H1 (cell line): ENCODE results near the gene MYO16. TPM values are rescaled to one million over a fixed set of nuclear protein-coding genes. Genes with fewer than 3 reads are reported as not detected.

Source experiments
- CTCF ChIA-PET: fragments of 300-600 bp; sonication (Branson Sonifier 250); formaldehyde crosslinking; loops from one replicate; lab custom pipeline; 2021; ENCODE audit not compliant: partially characterized antibody; lab: Charles Lee
- POLR2A ChIA-PET: fragments of 300-600 bp; sonication (Branson Sonifier 250); formaldehyde crosslinking; loops from one replicate; lab custom pipeline; 2021; ENCODE audit warnings: inconsistent platforms; ENCODE audit not compliant: partially characterized antibody; lab: Charles Lee
- DNase-seq, 2 experiments: peaks; one replicate each; pipeline versions ENCODE4 v3.0.0 to v3.0.0-alpha.2; 2010 to 2022; ENCODE audit warnings: low spot score in 2 of 2, low read depth in 1 of 2, mixed read lengths in 1 of 2
- FAIRE-seq: peaks from 2 replicates; lab custom pipeline; 2011; peaks lifted over from hg19 to GRCh38; lab: Jason Lieb, UNC
- H2AFZ ChIP-seq: 2 replicates; pipeline ENCODE4 v1.8.1; 2012; ENCODE audit warnings: low read length, inconsistent platforms
- H2AK5ac ChIP-seq: 2 replicates; pipeline ENCODE4 v1.6.1; 2013; ENCODE audit warnings: low read depth, low read length
- H2BK120ac ChIP-seq: replicated peaks from 2 replicates; pipeline ENCODE3; 2013; ENCODE audit warnings: low read depth, low read length, inconsistent platforms
- H2BK12ac ChIP-seq: 2 replicates; pipeline ENCODE4 v1.6.1; 2013; ENCODE audit warnings: low read depth, low read length
- H2BK15ac ChIP-seq: 2 replicates; pipeline ENCODE4 v1.6.1; 2013; ENCODE audit warnings: low read length
- H2BK20ac ChIP-seq: 2 replicates; pipeline ENCODE4 v1.6.1; 2013; ENCODE audit warnings: low read length
- H2BK5ac ChIP-seq: 2 replicates; pipeline ENCODE4 v1.6.1; 2013; ENCODE audit warnings: low read depth, low read length
- H3K14ac ChIP-seq: 2 replicates; pipeline ENCODE4 v1.6.1; 2013; ENCODE audit warnings: inconsistent platforms; ENCODE audit not compliant: insufficient read length
- H3K18ac ChIP-seq: 2 replicates; pipeline ENCODE4 v1.6.1; 2013; ENCODE audit warnings: low read length; ENCODE audit errors: extremely low read depth
- H3K23ac ChIP-seq: 2 replicates; pipeline ENCODE4 v1.6.1; 2013; ENCODE audit warnings: inconsistent platforms; ENCODE audit not compliant: insufficient read length
- H3K23me2 ChIP-seq: 2 replicates; pipeline ENCODE4 v1.6.1; 2013; ENCODE audit warnings: low read depth, low read length
- H3K27ac ChIP-seq: 2 replicates; pipeline ENCODE4 v1.6.1; 2011; ENCODE audit warnings: low read depth, low read length, inconsistent platforms
- H3K27me3 ChIP-seq, 4 experiments: replicated peaks in 1 of 4; 1 replicate in 1 of 4; 2 replicates in 3 of 4; pipeline versions ENCODE4 v1.6.1 to v1.8.1; 2011 to 2013; ENCODE audit warnings: low read length in 3 of 4, mild to moderate bottlenecking in 3 of 4, inconsistent platforms in 2 of 4, mixed read lengths in 2 of 4, moderate library complexity in 1 of 4; ENCODE audit not compliant: control insufficient read depth in 3 of 4, insufficient read depth in 3 of 4; ENCODE audit errors: extremely low read depth in 1 of 4
- H3K36me3 ChIP-seq, 4 experiments: 2 replicates each; pipeline versions ENCODE4 v1.6.1 to v1.8.1; 2011 to 2013; ENCODE audit warnings: mild to moderate bottlenecking in 4 of 4, low read length in 3 of 4, moderate library complexity in 2 of 4, control low read depth in 1 of 4, inconsistent platforms in 1 of 4; ENCODE audit not compliant: insufficient read depth in 4 of 4, control insufficient read depth in 2 of 4
- H3K4ac ChIP-seq: replicated peaks from 2 replicates; pipeline ENCODE3; 2013; ENCODE audit warnings: low read length, low read depth, mixed read lengths, inconsistent platforms; ENCODE audit not compliant: insufficient read length
- H3K4me1 ChIP-seq, 4 experiments: replicated peaks in 1 of 4; 1 replicate in 1 of 4; 2 replicates in 3 of 4; pipeline versions ENCODE4 v1.6.1 to v1.8.1; 2011 to 2013; ENCODE audit warnings: low read length in 3 of 4, inconsistent platforms in 2 of 4, mixed read lengths in 1 of 4; ENCODE audit not compliant: insufficient read depth in 4 of 4, control insufficient read depth in 3 of 4
- H3K4me2 ChIP-seq, 2 experiments: 2 replicates each; pipeline versions ENCODE4 v1.6.1 to v1.8.1; 2011 to 2013; ENCODE audit warnings: low read depth in 2 of 2, low read length in 2 of 2, control low read depth in 1 of 2, inconsistent platforms in 1 of 2, mild to moderate bottlenecking in 1 of 2; ENCODE audit not compliant: insufficient read depth in 1 of 2
- H3K4me3 ChIP-seq, 4 experiments: fragments of 200-600, 300-600 bp in 1 of 4; sonication (generic), shearing (Covaris generic), sonication (Bioruptor Twin) in 1 of 4; 2 replicates each; pipeline versions ENCODE4 v1.5.1 to v1.8.1; 2011 to 2016; ENCODE audit warnings: low read length in 4 of 4, low read depth in 3 of 4, control low read depth in 2 of 4, inconsistent platforms in 2 of 4, mild to moderate bottlenecking in 2 of 4, mixed read lengths in 1 of 4, moderate library complexity in 1 of 4; ENCODE audit not compliant: insufficient read depth in 2 of 4; ENCODE audit errors: extremely low read depth in 1 of 4
- H3K56ac ChIP-seq: replicated peaks from 2 replicates; pipeline ENCODE3; 2013; ENCODE audit warnings: low read depth, mild to moderate bottlenecking, mixed read lengths, low read length, inconsistent platforms; ENCODE audit not compliant: insufficient read length
- H3K79me1 ChIP-seq: 2 replicates; pipeline ENCODE4 v1.6.1; 2013; ENCODE audit warnings: low read depth, low read length, control low read depth
- H3K79me2 ChIP-seq, 2 experiments: 2 replicates each; pipeline versions ENCODE4 v1.6.1 to v1.8.1; 2012 to 2013; ENCODE audit warnings: low read length in 2 of 2, mild to moderate bottlenecking in 2 of 2, inconsistent platforms in 1 of 2; ENCODE audit not compliant: insufficient read depth in 2 of 2, control insufficient read depth in 1 of 2
- H3K9ac ChIP-seq, 4 experiments: replicated peaks in 1 of 4; 1 replicate in 1 of 4; 2 replicates in 3 of 4; pipeline versions ENCODE4 v1.6.1 to v1.8.1; 2011 to 2013; ENCODE audit warnings: low read depth in 3 of 4, low read length in 3 of 4, control low read depth in 2 of 4, mild to moderate bottlenecking in 2 of 4, moderate library complexity in 2 of 4, inconsistent platforms in 1 of 4; ENCODE audit errors: extremely low read depth in 1 of 4
- H3K9me3 ChIP-seq, 2 experiments: 2 replicates each; pipeline versions ENCODE4 v1.6.1 to v1.8.1; 2012 to 2013; ENCODE audit warnings: mild to moderate bottlenecking in 2 of 2, moderate library complexity in 2 of 2, control low read depth in 1 of 2, inconsistent platforms in 1 of 2, low read depth in 1 of 2, low read length in 1 of 2, mixed read lengths in 1 of 2; ENCODE audit not compliant: insufficient read depth in 2 of 2
- H4K20me1 ChIP-seq, 2 experiments: replicated peaks in 1 of 2; 2 replicates each; pipeline versions ENCODE3 to v1.8.1; 2011 to 2013; ENCODE audit warnings: inconsistent platforms in 2 of 2, low read length in 2 of 2, mild to moderate bottlenecking in 1 of 2; ENCODE audit not compliant: insufficient read depth in 2 of 2, control insufficient read depth in 1 of 2
- H4K5ac ChIP-seq: 2 replicates; pipeline ENCODE4 v1.6.1; 2013; ENCODE audit warnings: low read length, low read depth, mixed read lengths, inconsistent platforms; ENCODE audit not compliant: insufficient read length
- H4K8ac ChIP-seq: 2 replicates; pipeline ENCODE4 v1.8.0; 2013; ENCODE audit warnings: mild to moderate bottlenecking, moderate library complexity, low read length, inconsistent platforms; ENCODE audit not compliant: insufficient read depth; ENCODE audit errors: extremely low read depth
- H4K91ac ChIP-seq: replicated peaks from 2 replicates; pipeline ENCODE3; 2013; ENCODE audit warnings: low read length, mixed read lengths, inconsistent platforms; ENCODE audit not compliant: insufficient read length
- ASH2L ChIP-seq: fragments of 200-600, 300-600 bp; sonication (generic); IDR thresholded peaks from one replicate; pipeline ENCODE4 v1.7.1; 2017; ENCODE audit warnings: low read length
- BRCA1 ChIP-seq: IDR thresholded peaks from 2 replicates; pipeline ENCODE4 v1.6.1; 2012; ENCODE audit warnings: low read depth, low read length, improper control_type of control experiment
- CBX5 ChIP-seq: fragments of 300-800, 300-1000 bp; sonication (generic); IDR thresholded peaks from 2 replicates; pipeline ENCODE4 v1.7.1; 2016; ENCODE audit warnings: antibody characterized with exemption, low read length, low read depth
- CEBPB ChIP-seq: IDR thresholded peaks from 2 replicates; pipeline ENCODE4 v1.6.1; 2012; ENCODE audit warnings: low read depth, low read length
- E2F6 ChIP-seq: IDR thresholded peaks from 2 replicates; pipeline ENCODE4 v1.6.1; 2012; ENCODE audit warnings: inconsistent platforms
- GABPA ChIP-seq: IDR thresholded peaks from 2 replicates; pipeline ENCODE4 v1.6.1; 2011; ENCODE audit warnings: mild to moderate bottlenecking, low read length, moderate library complexity, borderline replicate concordance; ENCODE audit not compliant: insufficient read depth
- RBBP5 ChIP-seq: IDR thresholded peaks from 2 replicates; pipeline ENCODE4 v1.7.1; 2012; ENCODE audit warnings: low read depth, mild to moderate bottlenecking, inconsistent platforms, low read length, moderate library complexity, borderline replicate concordance
- RNF2 ChIP-seq: fragments of 200-900, 300-1000 bp; sonication (generic); IDR thresholded peaks from 2 replicates; pipeline ENCODE4 v1.7.1; 2016; ENCODE audit warnings: borderline replicate concordance, low read depth, mild to moderate bottlenecking, antibody characterized with exemption, low read length; ENCODE audit not compliant: poor library complexity, severe bottlenecking; ENCODE audit errors: missing control alignments
- SP1 ChIP-seq: IDR thresholded peaks from 2 replicates; pipeline ENCODE4 v1.6.1; 2011; ENCODE audit warnings: low read depth, low read length
- TBP ChIP-seq: IDR thresholded peaks from 2 replicates; pipeline ENCODE4 v1.6.1; 2011; ENCODE audit warnings: low read depth, low read length, improper control_type of control experiment
- TCF12 ChIP-seq: IDR thresholded peaks from 2 replicates; pipeline ENCODE4 v1.6.1; 2011; ENCODE audit warnings: low read depth, mild to moderate bottlenecking, low read length
- TEAD4 ChIP-seq: IDR thresholded peaks from 2 replicates; pipeline ENCODE4 v1.6.1; 2012; ENCODE audit warnings: low read depth, low read length, inconsistent platforms, mixed read lengths
- ZNF274 ChIP-seq: IDR thresholded peaks from 2 replicates; pipeline ENCODE4 v1.7.0; 2012; ENCODE audit warnings: low read length, borderline replicate concordance; ENCODE audit errors: extremely low read depth
- WGBS, 2 experiments: shearing (Covaris generic) in 1 of 2; methylation state at CpG; one replicate each; pipeline versions ENCODE4 v1.1.6 to v1.1.7; 2013 to 2015; ENCODE audit warnings: low lambda C conversion rate in 2 of 2, mixed read lengths in 2 of 2, inconsistent platforms in 1 of 2, low coverage in 1 of 2, missing lambda C conversion rate in 1 of 2; ENCODE audit not compliant: insufficient replicate concordance in 2 of 2, insufficient coverage in 1 of 2, insufficient read length in 1 of 2; ENCODE audit errors: extremely low coverage in 1 of 2, missing lambda C conversion rate in 1 of 2; 5-methylcytosine and 5-hydroxymethylcytosine counted together
- polyA plus RNA-seq, 7 experiments: library from polyadenylated mRNA; depleted of rRNA in 3 of 7; stranded (reverse) in 5 of 7; unstranded in 2 of 7; fragments of >200 nt in 5 of 7; fragments of 200-250 nt in 2 of 7; gene quantifications; 1 replicate in 5 of 7; 2 replicates in 1 of 7; 4 replicates in 1 of 7; pipeline versions ENCODE4 v1.2.1 to v1.2.3, GENCODE V29; 2011 to 2013; ENCODE audit warnings: missing spikeins in 2 of 7, mixed read lengths in 2 of 7
- total RNA-seq: library from RNA; stranded (reverse); fragmentation: NEBNext Ultra II Directional; extraction: Animal tissue kit (Norgen Biotek cat#: 25700); gene quantifications from 2 replicates; pipeline ENCODE4 v1.2.1, GENCODE V29; 2021

The MYO16 gene
- total and polyA plus RNA-seq, 2 of the 8 experiments (the other 6 are each of a cell fraction or from before 2014, with no cell fraction given): 0.02 to 0.22 TPM

- Histone ChIP-seq H4K20me1 (no peaks in the 10 kb centered on the region), H3K23me2 (no peaks in the 10 kb centered on the region), H3K23ac (no peak overlapping the region), H3K9ac (no peak overlapping the region; a peak in 1 of 7 replicates), H3K18ac (no peak overlapping the region), H4K8ac (no peak overlapping the region), H4K91ac (no peak overlapping the region), H2AFZ (peak overlapping the region; percentile 9; the same call in 1 of the 2 replicates), H3K4me1 (peaks cover 0 to 7% (median 3%) of the 10 kb centered on the region in 4 experiments; a peak in 5 of 7 replicates), H3K27ac (no peak overlapping the region), H2BK15ac (no peak overlapping the region), H3K79me2 (no peaks in the 10 kb centered on the region), H2BK5ac (peak overlapping the region; percentile 60), H4K5ac (no peak overlapping the region), H3K4ac (no peak overlapping the region), H3K4me2 (peak overlapping the region; percentile 14 to 40; a peak in 3 of 4 replicates), H3K27me3 (no peaks in the 10 kb centered on the region), H3K79me1 (no peaks in the 10 kb centered on the region), H3K56ac (no peak overlapping the region), H3K4me3 (no peak overlapping the region), H3K9me3 (no peaks in the 10 kb centered on the region), H2BK12ac (no peak overlapping the region), H3K14ac (no peak overlapping the region), H2BK20ac (no peak overlapping the region), H2BK120ac (no peak overlapping the region), H2AK5ac (no peak overlapping the region), H3K36me3 (no peaks in the 10 kb centered on the region)
- POLR2A ChIA-PET: interaction anchor here (1.1 kb wide), 1 partner anchor 16 kb away, joined by 3 read pairs; no protein-coding TSS in a partner anchor
- no peak for FAIRE-seq
- WGBS, 2 experiments: 63% methylated on average over 5 of the region's 5 CpGs; no CpG with 5 or more reads in 1 of the 2 experiments
- CTCF ChIA-PET: interaction anchor here (0.6 kb wide), 1 partner anchor 26 kb away, joined by 3 read pairs; no protein-coding TSS in a partner anchor
- DNase-seq: peak in 1 of 2 experiments; percentile 57
- no peak for TF ChIP-seq TBP
- TF ChIP-seq E2F6: peak; percentile 25; the same call in 1 of the 2 replicates
- no peak for TF ChIP-seq BRCA1
- TF ChIP-seq ZNF274: no peak
- TF ChIP-seq ASH2L: peak; percentile 26
- TF ChIP-seq TCF12: 0 out of 2 replicates have a peak, but pooled peaks have one; percentile 17
- no peak for TF ChIP-seq CEBPB
- TF ChIP-seq RNF2: no peak
- TF ChIP-seq GABPA: no peak
- TF ChIP-seq RBBP5: no peak
- no peak for TF ChIP-seq CBX5
- TF ChIP-seq TEAD4: peak; percentile 73; the same call in 1 of the 2 replicates
- 0 out of 2 replicates have a peak, but pooled peaks have one; percentile 44 for TF ChIP-seq SP1
Observed at GRCh38 chr13:109157275-109157674, 527.9 kb downstream of the MYO16 start.
